Stimulated activated CD8-positive, alpha-beta memory T cell treated with anti-CD3 and anti-CD28 coated beads, Interleukin-7, amount 100 ng/mL, for 1 hour (primary cell): ENCODE data around the gene ARHGDIA.
A peak's percentile ranks its signal among the peaks of the same experiment; 100 is the strongest.

ENCODE experiments used
- DNase-seq, 2 donors: peaks; one replicate each; pipeline ENCODE4 v3.0.0-alpha.2; 2020; ENCODE audit warnings: low read depth in 2 of 2

ARHGDIA gene

GRCh38 chr17:81888988-81889595 lies 18.0 kb upstream of the ARHGDIA start:
- DNase-seq: no peak

GRCh38 chr17:81888105-81888987 lies 17.2 kb upstream of the ARHGDIA start:
- no peak for DNase-seq

GRCh38 chr17:81885869-81886548 lies 14.9 kb upstream of the ARHGDIA start:
- no peak for DNase-seq

- no peak for DNase-seq
Measured at GRCh38 chr17:81885454-81885853, 14.3 kb upstream of the ARHGDIA start.

GRCh38 chr17:81884968-81885367 lies 13.8 kb upstream of the ARHGDIA start:
- no peak for DNase-seq

GRCh38 chr17:81884520-81884919 lies 13.4 kb upstream of the ARHGDIA start:
- no peak for DNase-seq

GRCh38 chr17:81879121-81879520 lies 8.0 kb upstream of the ARHGDIA start:
- no peak for DNase-seq

GRCh38 chr17:81878294-81878693 lies 7.2 kb upstream of the ARHGDIA start:
- DNase-seq: no peak

GRCh38 chr17:81877569-81877968 lies 6.4 kb upstream of the ARHGDIA start:
- no peak for DNase-seq

- DNase-seq: peak; percentile 92 to 93
Measured at GRCh38 chr17:81871387-81872230, 472 bp upstream of the ARHGDIA start.

GRCh38 chr17:81870131-81870980 lies 781 bp downstream of the ARHGDIA start:
- DNase-seq: no peak

- DNase-seq: no peak
Measured at GRCh38 chr17:81869221-81870130, 1.7 kb downstream of the ARHGDIA start.

GRCh38 chr17:81868674-81869220 lies 2.4 kb downstream of the ARHGDIA start:
- no peak for DNase-seq

GRCh38 chr17:81867991-81868673 lies 3.0 kb downstream of the ARHGDIA start:
- DNase-seq: no peak

- no peak for DNase-seq
Measured at GRCh38 chr17:81867170-81867990, 3.8 kb downstream of the ARHGDIA start.

- no peak for DNase-seq
Measured at GRCh38 chr17:81866440-81867169, 4.5 kb downstream of the ARHGDIA start.

GRCh38 chr17:81865733-81866439 lies 5.3 kb downstream of the ARHGDIA start:
- DNase-seq: no peak
